D721Med (cell line): ENCODE results near the gene CRLF1.

ENCODE experiments used
- DNase-seq: peaks from one replicate; pipeline ENCODE4 v3.0.0; 2011; ENCODE audit warnings: low spot score; ENCODE audit not compliant: insufficient read length
- FAIRE-seq: peaks from 2 replicates; lab custom pipeline; 2011; peaks lifted over from hg19 to GRCh38; lab: Jason Lieb, UNC
- CTCF ChIP-seq: IDR thresholded peaks from 2 replicates; pipeline ENCODE4 v1.5.1; 2012; ENCODE audit warnings: mild to moderate bottlenecking, control low read depth; ENCODE audit not compliant: insufficient read depth; ENCODE audit errors: missing control alignments

The CRLF1 gene

GRCh38 chr19:18606281-18607225 lies at the start of gene CRLF1:
Gene CRLF1 (minus strand): TSS chr19:18606799. CDS start chr19:18606656, 143 bp downstream.
- DNase-seq (peak; percentile 45), FAIRE-seq (no peak)
- TF ChIP-seq CTCF = no peak

- FAIRE-seq (no peak), DNase-seq (no peak)
- no peak for TF ChIP-seq CTCF
These were observed 48.7 kb upstream of the CRLF1 start for GRCh38 chr19:18655173-18655844.

- DNase-seq (no peak), FAIRE-seq (no peak)
- TF ChIP-seq CTCF = no peak
These were observed 47.9 kb upstream of the CRLF1 start for GRCh38 chr19:18654469-18654868.

- DNase-seq (no peak), FAIRE-seq (no peak)
- no peak for TF ChIP-seq CTCF
These were observed 47.3 kb upstream of the CRLF1 start for GRCh38 chr19:18653853-18654252.

- TF ChIP-seq CTCF = no peak
- DNase-seq = no peak
- FAIRE-seq = no peak
These were observed 45.1 kb upstream of the CRLF1 start for GRCh38 chr19:18651733-18652132.

GRCh38 chr19:18651300-18651699 lies 44.7 kb upstream of the CRLF1 start:
- DNase-seq (no peak), FAIRE-seq (no peak)
- TF ChIP-seq CTCF = no peak
